Ecto neural progenitor cell (in vitro differentiated cells): ENCODE results near the gene TMEM208.

Source experiments
- DNase-seq: peaks from one replicate; pipeline ENCODE4 v3.0.0-alpha.2; 2018; ENCODE audit warnings: low spot score

The TMEM208 gene

DNA sequence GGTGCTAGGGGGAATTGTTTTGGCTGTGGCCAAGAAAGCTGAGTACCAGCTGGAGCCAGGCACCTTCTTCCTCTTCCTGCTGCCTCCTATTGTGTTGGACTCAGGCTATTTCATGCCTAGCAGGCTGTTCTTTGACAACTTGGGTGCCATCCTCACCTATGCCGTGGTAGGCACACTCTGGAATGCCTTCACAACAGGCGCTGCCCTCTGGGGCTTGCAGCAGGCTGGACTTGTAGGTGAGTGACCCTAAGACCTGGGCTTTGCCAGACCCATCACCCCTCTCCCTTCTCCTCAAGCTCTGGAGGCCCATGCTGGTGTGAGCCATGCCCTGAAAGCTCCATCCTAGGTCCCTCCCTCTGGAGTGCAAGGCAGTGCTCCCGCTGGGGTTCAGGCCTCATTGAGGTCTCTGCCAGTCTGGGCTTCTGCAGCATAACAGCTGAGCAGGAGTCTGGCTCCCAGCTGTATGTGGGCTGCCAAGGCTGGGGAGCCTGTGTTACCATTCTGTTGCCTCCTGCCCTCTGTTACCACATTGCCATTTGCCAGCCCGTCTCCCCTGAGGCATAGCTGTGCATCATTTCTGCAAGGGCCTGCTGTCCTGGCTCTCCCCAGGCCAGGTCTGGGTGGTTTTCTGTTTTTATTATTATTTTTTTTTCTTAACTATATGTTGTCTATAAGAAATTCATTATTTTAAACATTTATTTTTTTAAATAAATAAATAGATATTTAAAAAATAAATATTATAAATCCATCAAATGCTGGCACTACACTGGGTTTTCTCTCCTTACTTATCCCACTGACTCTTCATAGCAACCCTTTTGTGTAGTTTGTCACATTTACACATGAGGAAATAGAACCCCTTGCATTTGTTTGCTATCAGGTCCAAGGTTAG, 25.9 kb downstream of the TMEM208 start:
- no peak for DNase-seq

DNA sequence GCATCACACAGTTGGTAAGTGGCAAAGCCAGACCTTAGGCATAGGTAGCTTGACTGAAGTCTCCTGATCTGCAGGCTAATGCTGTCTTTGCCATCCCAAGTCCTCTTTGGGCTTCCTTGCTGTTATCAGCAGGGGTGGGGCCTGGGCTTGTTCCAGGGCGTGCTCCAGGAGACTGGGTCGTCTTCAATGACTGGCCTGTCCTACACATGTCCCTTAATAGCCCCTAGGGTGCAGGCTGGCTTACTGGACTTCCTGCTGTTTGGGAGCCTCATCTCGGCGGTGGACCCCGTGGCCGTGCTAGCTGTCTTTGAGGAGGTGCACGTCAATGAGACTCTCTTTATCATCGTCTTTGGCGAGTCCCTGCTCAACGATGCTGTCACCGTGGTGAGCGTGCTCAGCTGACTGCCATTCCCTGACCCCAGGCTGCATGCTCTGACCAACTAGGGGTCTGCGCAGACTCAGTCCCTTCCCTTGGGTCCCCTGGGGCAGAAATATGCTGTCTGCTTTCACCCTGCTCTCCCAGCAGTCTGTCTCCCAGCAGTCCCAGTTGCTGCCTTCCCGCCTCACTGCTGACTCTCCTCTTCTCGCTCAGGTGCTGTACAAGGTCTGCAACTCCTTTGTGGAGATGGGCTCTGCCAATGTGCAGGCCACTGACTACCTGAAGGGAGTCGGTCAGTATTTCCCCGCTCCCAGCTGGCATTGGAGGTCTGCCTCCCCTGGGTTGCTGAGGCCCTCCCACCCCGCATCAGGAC, 28.0 kb downstream of the TMEM208 start:
- DNase-seq = no peak

DNA sequence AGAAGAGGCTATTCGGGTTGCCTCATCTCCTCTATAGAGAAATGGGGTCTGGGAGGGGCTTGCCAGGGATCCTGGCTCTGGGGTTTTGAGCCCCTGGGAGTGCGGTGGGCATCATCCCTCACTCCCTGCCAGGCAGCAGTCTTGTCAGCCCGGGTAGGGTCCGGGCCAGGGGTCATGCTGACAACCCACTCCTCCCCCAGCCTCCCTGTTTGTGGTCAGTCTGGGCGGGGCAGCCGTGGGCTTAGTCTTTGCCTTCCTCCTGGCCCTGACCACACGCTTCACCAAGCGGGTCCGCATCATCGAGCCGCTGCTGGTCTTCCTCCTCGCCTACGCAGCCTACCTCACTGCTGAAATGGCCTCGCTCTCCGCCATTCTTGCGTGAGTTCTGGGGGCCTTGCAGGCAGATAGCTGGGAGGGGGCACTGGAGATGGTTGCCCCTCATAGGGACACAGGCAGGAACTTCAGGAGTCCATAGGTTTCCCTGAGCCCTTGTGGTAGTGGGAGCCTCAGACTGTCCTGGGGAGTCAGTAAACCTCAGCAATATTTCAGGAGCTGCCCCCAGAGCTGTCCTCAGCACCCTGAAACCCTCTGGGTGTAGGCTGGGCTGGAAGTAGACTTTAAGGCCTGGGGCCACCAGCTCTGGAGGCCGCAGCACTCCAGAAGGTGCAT, 28.8 kb downstream of the TMEM208 start:
- no peak for DNase-seq

DNA sequence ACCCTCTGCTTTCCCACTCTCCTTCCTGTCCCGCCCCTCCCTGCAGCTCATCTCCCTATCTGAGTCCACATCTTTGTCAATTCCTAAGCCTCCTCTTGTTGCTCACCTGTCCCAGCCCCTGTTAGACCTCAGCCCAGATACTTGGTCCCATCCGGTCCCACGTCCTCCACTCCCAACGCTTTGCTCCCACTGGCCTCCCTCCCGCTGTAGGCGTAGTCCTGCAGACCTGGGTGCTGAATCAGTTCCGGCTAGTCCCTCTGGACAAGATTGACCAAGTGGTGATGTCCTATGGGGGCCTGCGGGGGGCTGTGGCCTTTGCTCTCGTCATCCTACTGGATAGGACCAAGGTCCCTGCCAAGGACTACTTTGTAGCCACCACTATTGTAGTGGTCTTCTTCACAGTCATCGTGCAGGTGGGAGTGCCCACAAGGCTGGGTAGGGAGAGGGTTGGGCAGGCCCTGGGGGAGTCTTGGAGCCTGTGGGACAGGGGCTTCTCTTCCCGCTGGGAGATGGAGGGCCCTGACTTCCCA, 29.8 kb downstream of the TMEM208 start:
- no peak for DNase-seq

DNA sequence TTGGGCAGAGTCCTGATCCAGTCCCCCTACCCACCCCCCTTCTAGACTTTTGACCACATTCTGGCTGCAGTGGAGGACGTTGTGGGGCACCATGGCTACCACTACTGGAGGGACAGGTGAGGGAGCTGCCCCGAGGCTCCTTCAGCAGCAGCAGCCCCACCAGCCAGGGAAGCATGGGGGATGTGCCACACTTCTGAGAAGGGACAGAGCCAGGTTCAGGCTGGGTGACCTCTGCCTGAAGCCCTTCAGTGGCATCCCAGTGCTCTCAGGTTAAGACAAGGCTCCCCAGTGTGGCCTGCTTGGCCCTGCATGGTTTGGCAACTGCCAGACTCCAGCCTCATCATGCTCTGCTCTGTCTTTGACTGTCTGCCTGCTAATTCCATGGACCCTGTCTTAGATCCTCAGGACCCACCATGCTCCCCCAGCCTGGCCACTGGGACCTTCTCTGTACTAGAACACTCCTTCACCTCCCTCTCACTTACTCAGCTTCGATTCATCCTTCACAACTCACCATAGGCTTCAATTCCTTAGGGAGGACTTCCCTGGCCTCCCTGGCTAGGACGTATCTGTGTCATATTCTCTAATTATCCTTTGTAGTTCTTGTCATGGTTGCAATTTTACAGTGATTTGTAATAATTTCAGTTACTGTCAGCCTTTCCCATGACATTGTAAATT, 30.7 kb downstream of the TMEM208 start:
- DNase-seq = no peak

DNA sequence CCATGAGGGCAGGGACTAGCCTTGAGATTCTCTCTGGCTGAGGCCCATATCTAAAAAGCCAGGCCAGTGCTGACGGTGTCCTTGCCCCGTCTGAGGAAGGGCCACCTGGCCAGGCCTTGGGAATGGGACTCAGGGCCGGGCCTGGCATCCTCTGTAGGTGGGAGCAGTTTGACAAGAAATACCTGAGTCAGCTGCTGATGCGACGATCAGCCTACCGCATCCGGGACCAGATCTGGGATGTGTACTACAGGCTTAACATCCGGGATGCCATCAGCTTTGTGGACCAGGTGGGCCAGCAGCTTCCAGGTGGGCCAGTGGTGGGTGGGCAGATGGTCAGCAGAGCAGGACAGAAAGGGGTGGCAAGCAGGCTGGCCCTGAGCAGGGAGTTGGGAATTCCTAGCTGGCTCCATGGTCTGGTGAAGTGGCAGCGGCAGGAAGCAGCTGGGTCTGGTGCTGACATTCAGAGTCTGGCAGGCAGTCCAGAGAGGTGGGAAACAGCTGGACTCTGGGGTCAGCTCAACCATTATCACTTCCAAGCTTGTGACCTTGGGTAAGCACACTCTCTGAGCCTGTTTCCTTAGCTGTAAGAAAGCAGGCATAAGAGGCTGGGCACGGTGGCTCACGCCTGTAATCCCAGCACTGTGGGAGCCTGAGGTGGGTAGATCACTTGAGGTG, 31.4 kb downstream of the TMEM208 start:
- no peak for DNase-seq

DNA sequence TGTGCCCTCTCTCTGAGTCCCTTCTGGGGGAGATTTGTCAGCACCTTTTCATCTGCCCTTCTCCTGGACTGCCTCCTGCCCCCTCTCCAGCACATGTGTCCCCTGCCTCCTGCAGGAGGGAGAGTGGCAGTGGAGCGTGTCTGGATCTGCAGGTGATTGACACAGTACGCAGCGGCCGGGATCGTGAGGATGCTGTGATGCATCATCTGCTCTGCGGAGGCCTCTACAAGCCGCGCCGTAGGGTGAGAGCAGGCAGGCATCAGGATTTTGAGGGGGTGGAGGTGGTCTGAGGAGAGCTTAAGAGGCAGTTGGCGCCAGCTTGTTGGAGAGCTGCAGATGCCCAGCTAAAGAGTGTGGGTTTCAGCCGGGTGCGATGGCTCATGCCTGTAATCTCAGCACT, 32.8 kb downstream of the TMEM208 start:
- DNase-seq = no peak

DNA sequence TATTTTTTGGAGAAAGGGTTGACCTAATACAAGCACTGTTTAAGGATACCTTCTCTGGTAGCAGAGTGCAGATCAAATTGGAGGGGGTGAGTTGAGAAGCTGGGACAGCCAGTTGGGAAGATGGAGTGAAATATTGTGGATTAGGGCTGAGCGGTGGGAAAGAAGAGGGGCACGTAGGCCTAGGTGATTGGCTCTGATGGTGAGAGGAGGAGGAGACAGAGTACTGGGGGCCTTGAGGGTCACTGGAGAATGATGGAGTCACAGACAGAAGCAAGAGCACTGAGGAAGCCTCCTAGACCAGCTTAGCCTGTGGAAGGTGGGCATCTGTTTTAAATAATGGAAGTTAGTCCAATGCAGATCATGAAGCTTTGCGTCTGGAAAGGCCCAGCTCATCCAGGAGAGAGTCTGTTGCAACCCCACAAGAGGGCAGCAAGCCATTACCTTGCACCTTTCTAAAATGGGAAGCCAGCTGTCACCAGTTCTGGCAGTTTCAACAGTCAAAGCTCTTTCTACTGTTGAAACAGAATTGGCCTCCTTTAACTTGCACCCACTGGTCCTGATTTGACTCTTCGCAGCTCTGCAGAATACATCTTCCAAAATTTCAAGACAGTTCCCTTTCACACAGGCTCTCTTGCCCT, 33.6 kb downstream of the TMEM208 start:
- DNase-seq = no peak

DNA sequence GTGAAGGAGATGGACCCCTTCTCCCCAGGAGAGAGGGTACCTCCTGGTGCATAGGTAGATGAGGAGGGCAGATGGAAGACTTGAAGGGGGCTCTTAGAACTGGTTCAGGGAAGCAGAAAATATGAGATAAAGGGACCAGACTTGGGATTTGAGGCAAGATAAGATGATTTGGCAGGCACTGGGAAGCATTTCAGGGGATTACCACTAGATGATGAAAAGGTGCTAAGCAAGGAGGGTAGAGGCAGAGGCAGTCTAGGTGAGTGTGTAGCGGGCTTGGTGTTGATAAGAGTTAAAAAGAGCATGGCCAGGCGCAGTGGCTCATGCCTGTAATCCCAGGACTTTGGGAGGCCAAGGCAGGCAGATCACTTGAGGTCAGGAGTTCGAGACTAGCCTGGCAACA, 36.3 kb downstream of the TMEM208 start:
- no peak for DNase-seq

DNA sequence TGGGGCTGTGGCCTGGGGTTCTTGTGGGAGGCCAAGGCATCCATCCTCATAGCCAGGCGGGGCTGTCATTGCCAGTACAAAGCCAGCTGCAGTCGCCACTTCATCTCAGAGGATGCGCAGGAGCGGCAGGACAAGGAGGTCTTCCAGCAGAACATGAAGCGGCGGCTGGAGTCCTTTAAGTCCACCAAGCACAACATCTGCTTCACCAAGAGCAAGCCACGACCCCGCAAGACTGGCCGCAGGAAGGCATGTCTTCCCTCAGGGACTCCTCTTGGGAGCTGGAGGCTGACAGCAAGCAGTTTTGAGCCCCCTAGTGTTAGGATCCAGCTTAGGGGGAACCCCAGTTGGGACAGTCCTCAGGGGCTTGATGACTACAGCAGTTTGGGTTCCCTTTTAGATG, 37.3 kb downstream of the TMEM208 start:
- DNase-seq = no peak

DNA sequence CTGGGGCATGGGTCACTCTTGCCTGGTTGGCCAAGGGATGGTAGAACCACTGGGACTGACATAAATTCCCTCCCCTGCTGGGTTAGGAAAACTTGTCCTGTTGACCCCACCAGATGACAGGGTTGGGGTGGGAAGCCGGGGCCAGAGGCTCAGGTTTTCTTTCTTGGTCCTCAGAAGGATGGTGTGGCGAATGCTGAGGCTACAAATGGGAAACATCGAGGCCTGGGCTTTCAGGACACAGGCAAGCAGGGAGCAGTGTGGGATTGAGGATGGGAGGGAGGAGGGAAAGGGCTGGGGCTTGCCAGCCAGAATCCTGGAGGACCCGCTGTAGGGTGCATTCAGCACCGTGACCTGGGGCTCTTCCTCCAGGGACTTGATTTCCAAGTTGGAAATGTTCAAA, 37.9 kb downstream of the TMEM208 start:
- no peak for DNase-seq

DNA sequence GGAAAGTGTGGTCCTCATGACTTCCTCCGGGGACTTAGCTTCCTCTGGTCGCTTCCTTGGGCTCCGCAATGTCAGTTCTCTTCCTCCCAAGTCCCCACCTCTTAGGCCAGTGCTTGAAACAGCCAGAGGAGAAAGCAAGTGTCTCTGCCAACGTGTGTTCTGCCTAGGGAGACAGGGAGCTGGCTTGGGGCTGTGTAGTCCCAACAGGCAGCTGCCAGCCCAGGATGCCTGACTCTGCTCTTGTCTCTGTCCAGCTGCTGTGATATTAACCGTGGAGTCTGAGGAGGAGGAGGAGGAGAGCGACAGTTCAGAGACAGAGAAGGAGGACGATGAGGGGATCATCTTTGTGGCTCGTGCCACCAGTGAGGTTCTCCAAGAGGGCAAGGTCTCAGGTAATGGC, 38.9 kb downstream of the TMEM208 start:
- DNase-seq = no peak

DNA sequence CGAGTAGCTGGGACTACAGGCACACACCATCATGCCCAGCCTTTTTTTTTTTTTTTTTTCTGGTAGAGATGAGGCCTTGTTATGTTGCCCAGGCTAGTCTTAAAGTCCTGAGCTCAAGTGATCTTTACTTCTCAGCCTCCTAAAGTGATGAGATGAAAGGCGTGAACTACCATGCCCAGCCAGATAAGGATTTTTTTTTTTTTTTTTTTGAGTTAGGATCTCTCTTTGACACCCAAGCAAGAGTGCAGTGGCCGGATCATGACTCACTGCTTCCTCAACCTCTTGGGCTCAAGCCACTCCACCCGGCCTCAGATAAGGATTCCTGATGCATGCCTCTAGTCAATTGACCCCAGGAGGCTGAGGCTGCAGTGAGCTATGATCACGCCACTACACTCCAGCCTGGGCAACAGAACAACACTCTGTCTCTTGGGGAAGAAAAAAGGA, 41.2 kb downstream of the TMEM208 start:
- DNase-seq = no peak

DNA sequence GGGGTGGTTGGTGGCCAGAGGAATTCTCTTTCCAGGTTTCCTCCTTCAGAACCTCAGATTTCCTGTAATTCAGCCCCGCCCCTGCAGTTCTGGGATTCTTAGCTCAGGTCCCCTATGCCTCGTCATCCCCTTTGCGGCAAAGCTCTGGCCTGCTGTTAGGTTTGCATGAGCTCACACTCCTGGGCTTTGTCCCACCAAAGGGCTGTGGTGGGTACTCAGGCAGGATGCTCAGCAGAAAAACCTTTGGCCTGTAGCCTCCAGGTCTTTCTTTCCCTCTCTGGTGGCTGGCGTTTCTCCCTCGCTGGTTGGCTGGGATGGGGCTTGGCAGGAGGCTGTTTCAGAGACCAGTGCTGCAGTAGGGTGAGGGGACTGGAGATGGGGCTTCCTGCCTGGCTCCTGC, 42.8 kb downstream of the TMEM208 start:
- DNase-seq = no peak

DNA sequence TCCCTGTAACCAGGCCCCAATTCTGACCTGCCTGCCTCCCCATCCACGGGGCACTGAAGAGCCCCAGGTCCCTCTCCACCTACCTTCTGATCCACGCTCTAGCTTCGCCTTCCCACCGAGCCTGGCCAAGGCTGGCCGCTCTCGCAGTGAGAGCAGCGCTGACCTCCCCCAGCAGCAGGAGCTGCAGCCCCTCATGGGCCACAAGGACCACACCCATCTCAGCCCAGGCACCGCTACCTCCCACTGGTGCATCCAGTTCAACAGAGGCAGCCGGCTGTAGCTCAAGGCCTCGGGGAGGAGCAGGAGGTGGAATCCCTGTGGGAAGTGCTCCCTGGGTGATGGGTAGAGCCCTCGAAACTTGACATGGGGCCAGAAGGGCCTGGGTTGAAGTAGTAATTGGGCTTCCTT, 44.0 kb downstream of the TMEM208 start:
- no peak for DNase-seq

DNA sequence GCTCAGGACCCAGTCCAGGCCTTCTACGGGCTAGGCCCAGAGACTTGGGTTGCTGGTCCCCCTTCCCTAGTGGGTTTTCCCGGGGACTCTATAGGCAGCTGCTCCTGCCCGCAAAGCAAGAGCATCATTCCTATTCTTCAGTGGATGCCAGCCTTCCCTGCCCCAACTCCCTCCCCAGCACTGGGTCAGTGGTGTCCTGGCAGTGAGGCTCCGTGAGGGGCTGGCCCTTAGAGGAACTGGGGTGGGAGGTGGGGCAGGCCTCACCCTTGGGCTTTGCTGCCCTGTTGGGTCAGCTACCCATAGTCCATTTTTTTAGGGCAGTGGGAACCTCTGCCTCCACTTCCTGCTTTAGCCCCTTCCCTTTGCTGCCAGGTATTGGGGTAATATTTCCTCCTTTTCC, 44.5 kb downstream of the TMEM208 start:
- no peak for DNase-seq

DNA sequence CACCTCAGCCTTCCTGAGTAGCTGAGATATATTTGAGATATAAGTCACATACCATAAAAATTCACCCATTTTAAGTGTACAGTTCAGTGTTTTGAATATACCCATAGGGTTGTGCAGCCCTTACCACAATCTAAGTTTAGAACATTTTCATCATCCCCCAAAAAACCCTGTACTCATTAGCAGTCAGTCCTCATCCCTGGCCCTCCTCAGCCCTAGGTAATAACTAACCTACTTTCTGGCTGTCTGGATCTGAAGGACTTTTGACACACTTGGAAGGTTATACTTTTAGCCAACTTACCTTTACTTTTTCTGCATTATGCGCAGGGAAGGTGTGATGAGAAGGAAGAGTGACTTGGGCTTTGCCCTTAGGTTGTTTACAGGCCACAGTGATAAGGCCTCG, 48.4 kb downstream of the TMEM208 start:
- no peak for DNase-seq

DNA sequence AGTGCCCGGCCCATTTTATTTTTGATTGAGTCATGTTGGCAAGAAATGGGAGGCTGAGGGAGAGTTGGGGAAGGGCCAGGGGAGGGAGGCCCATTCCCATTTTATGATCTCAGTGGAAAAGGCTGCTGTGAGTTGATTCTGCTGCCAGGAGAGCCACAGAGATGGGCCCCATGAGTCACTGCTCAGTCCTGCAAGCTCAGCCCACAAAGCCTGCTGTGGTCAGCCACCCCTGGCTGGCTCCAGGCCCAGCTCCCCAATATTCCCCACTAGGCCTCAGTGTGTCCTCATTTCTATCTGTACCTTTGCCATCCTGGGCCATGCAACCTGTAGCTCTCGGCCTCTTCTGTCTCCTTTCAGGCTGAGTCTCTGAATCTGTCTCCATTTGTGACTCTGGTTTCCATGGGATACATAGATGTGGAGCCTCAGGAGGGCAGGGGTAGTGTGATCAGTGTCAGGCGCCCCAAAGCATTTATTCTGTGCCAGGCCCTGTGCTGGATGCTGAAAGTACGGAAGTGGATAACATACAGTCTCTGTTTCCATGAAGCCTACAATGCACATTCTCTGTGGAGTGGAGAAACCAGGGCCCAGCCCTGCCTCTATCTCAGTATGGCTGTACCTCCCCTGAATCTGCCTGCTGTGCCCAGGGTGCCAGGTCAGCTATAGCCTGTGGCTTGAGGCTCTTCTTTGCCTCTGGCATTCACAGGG, 50.5 kb downstream of the TMEM208 start:
- no peak for DNase-seq

DNA sequence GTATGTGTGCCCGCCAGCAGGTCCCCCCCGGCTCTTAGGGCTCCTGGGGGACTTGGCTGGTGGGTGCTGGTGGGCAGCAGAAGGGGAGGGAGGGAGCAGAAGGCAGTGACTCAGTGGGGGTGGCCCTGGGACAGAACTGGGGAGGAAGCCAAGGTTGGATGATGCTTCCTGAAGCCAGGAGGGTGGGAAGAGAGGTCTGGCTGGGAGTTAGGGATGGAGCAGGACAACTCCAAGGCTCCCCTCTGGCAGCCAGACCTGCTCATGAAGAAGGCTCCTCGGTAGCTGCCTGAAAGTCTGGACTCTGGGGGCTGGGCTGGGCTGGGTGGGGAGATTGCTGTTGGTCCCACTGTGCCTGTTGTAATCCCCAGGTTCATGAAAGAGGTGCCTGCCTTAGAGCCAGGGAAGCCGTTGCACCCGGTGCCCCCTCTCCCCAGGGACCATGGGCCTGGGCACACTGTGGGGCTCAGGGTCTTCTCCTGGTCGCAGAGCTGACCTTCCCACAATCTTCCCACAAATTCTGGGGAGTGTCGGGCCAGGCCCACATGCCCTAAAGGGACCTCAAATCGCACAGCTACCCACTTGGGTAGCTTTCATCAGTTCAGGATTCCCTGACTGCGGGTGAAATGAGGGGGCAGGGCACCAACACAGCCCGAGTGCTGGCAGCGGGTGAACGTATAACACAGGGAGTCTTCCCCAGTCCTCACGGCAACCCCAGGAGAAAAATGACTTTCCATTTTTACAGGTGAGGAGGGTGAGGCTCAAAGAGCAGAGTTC, 51.3 kb downstream of the TMEM208 start:
- no peak for DNase-seq
